ENCODE data around the gene SEC22C. TPM values are rescaled to one million over a fixed set of nuclear protein-coding genes. Genes with fewer than 3 reads are reported as not detected.

SEC22C gene
- polyA plus RNA-seq, 1 experiment: 45.9 TPM

- no peak for DNase-seq (ENCODE audit: low read depth)
- POLR2A ChIA-PET: no interaction called here
- CTCF ChIA-PET: no interaction called here
- H3K36me3 ChIP-seq (ENCODE audit: control insufficient read depth, insufficient read depth, low read length): no peaks in the 10 kb centered on the region
- TF ChIP-seq CTCF (IDR thresholded peaks at IDR 0.05; ENCODE audit: insufficient read depth, low read depth, low read length): no peak
- peaks cover 32% of the 10 kb centered on the region for H3K27me3 ChIP-seq (ENCODE audit: control insufficient read depth, insufficient read depth, low read length)
- H3K4me3 ChIP-seq (ENCODE audit: low read depth, low read length): no peak overlapping the region
Observed at GRCh38 chr3:42505128-42505848, 76.5 kb downstream of the SEC22C start.

GRCh38 chr3:42504334-42505127 is 77.2 kb downstream of the SEC22C start:
- ChIA-PET POLR2A (no interaction called here), CTCF (no interaction called here)
- no peak for DNase-seq (ENCODE audit: low read depth)
- TF ChIP-seq CTCF (IDR thresholded peaks at IDR 0.05; ENCODE audit: insufficient read depth, low read depth, low read length): no peak
- H3K36me3 ChIP-seq (ENCODE audit: control insufficient read depth, insufficient read depth, low read length): no peaks in the 10 kb centered on the region
- H3K4me3 ChIP-seq (ENCODE audit: low read depth, low read length): no peak overlapping the region
- peaks cover 33% of the 10 kb centered on the region for H3K27me3 ChIP-seq (ENCODE audit: control insufficient read depth, insufficient read depth, low read length)

- Histone ChIP-seq H3K36me3 (ENCODE audit: control insufficient read depth, insufficient read depth, low read length) (no peaks in the 10 kb centered on the region), H3K4me3 (ENCODE audit: low read depth, low read length) (no peak overlapping the region), H3K27me3 (ENCODE audit: control insufficient read depth, insufficient read depth, low read length) (peaks cover 38% of the 10 kb centered on the region)
- ChIA-PET POLR2A (no interaction called here), CTCF (no interaction called here)
- TF ChIP-seq CTCF (IDR thresholded peaks at IDR 0.05; ENCODE audit: insufficient read depth, low read depth, low read length): no peak
- DNase-seq (ENCODE audit: low read depth): no peak
Observed at GRCh38 chr3:42503957-42504333, 77.8 kb downstream of the SEC22C start.

- no peak for TF ChIP-seq CTCF (IDR thresholded peaks at IDR 0.05; ENCODE audit: insufficient read depth, low read depth, low read length)
- Histone ChIP-seq H3K4me3 (ENCODE audit: low read depth, low read length) (no peak overlapping the region), H3K36me3 (ENCODE audit: control insufficient read depth, insufficient read depth, low read length) (no peaks in the 10 kb centered on the region), H3K27me3 (ENCODE audit: control insufficient read depth, insufficient read depth, low read length) (peaks cover 38% of the 10 kb centered on the region)
- CTCF ChIA-PET: no interaction called here
- POLR2A ChIA-PET: no interaction called here
- no peak for DNase-seq (ENCODE audit: low read depth)
Observed at GRCh38 chr3:42503251-42503924, 78.4 kb downstream of the SEC22C start.

Data from BJ (cell line).